GM23248 (cell line): Measurements from ENCODE around the gene FAM171A1. TPM values are rescaled to one million over a fixed set of nuclear protein-coding genes. Genes with fewer than 3 reads are reported as not detected.
A peak's percentile ranks its signal among the peaks of the same experiment; 100 is the strongest.

Experiments
- DNase-seq: peaks from one replicate; pipeline ENCODE4 v3.0.0-alpha.2; 2015
- H2AFZ ChIP-seq: fragments of 200-600 bp; sonication (generic); 2 replicates; pipeline ENCODE4 v1.6.1; 2016; ENCODE audit warnings: antibody characterized with exemption
- H3F3A ChIP-seq: fragments of 200-600 bp; sonication (generic); 2 replicates; pipeline ENCODE4 v1.6.1; 2016; ENCODE audit warnings: mild to moderate bottlenecking, antibody characterized with exemption, mixed run types; ENCODE audit not compliant: insufficient read depth
- H3K27ac ChIP-seq: fragments of 200-600 bp; sonication (generic); 2 replicates; pipeline ENCODE4 v1.5.1; 2016; ENCODE audit warnings: mild to moderate bottlenecking
- H3K27me3 ChIP-seq: fragments of 200-600 bp; sonication (generic); replicated peaks from 2 replicates; pipeline ENCODE4 v1.6.1; 2016; ENCODE audit warnings: mild to moderate bottlenecking; ENCODE audit not compliant: insufficient read depth
- H3K36me3 ChIP-seq: fragments of 200-600 bp; sonication (generic); 2 replicates; pipeline ENCODE4 v1.6.1; 2016; ENCODE audit warnings: low read depth, mild to moderate bottlenecking
- H3K4me1 ChIP-seq: fragments of 200-600 bp; sonication (generic); 2 replicates; pipeline ENCODE4 v1.6.1; 2016; ENCODE audit warnings: mild to moderate bottlenecking; ENCODE audit not compliant: insufficient read depth
- H3K4me2 ChIP-seq: fragments of 200-600 bp; sonication (generic); one replicate; pipeline ENCODE4 v1.6.1; 2016; ENCODE audit warnings: mild to moderate bottlenecking; ENCODE audit not compliant: unreplicated experiment
- H3K4me3 ChIP-seq: fragments of 200-600 bp; sonication (generic); 2 replicates; pipeline ENCODE4 v1.5.1; 2016; ENCODE audit warnings: mild to moderate bottlenecking
- H3K79me2 ChIP-seq: fragments of 200-600 bp; sonication (generic); 2 replicates; pipeline ENCODE4 v1.6.1; 2016; ENCODE audit warnings: mild to moderate bottlenecking; ENCODE audit not compliant: insufficient read depth
- H3K9ac ChIP-seq: fragments of 200-600 bp; sonication (generic); 2 replicates; pipeline ENCODE4 v1.6.1; 2016; ENCODE audit warnings: mild to moderate bottlenecking
- H3K9me2 ChIP-seq: fragments of 200-600 bp; sonication (generic); 2 replicates; pipeline ENCODE4 v1.6.1; 2016; ENCODE audit warnings: mixed run types, mild to moderate bottlenecking, moderate library complexity; ENCODE audit not compliant: insufficient read depth
- H3K9me3 ChIP-seq: fragments of 200-600 bp; sonication (generic); one replicate; pipeline ENCODE4 v1.6.1; 2017; ENCODE audit warnings: low read depth
- H4K20me1 ChIP-seq: fragments of 200-600 bp; sonication (generic); 2 replicates; pipeline ENCODE4 v1.6.0; 2016; ENCODE audit not compliant: insufficient read depth
- EZH2 ChIP-seq: fragments of 200-600 bp; sonication (generic); IDR thresholded peaks from 2 replicates; pipeline ENCODE4 v1.6.1; 2018; ENCODE audit warnings: antibody characterized with exemption, mild to moderate bottlenecking; ENCODE audit not compliant: insufficient read depth, poor library complexity, severe bottlenecking
- EZH2phosphoT487 ChIP-seq: fragments of 200-600 bp; sonication (generic); IDR thresholded peaks from 2 replicates; pipeline ENCODE4 v1.6.1; 2018; ENCODE audit warnings: antibody characterized with exemption, moderate library complexity, mild to moderate bottlenecking, low read depth; ENCODE audit not compliant: insufficient read depth
- WGBS, 2 experiments: methylation state at CpG; one replicate each; pipeline ENCODE4 v1.1.6; 2015 to 2017; ENCODE audit warnings: low lambda C conversion rate in 2 of 2, low coverage in 1 of 2; ENCODE audit errors: missing lambda C conversion rate in 2 of 2; 5-methylcytosine and 5-hydroxymethylcytosine counted together
- in situ Hi-C: fragments of 300-500 bp; cut with MboI; formaldehyde crosslinking; loops from 2 replicates; pipeline ENCODE4 v1.15.0; 2020
- polyA plus RNA-seq: library from polyadenylated mRNA; unstranded; fragments of >200 nt; fragmentation: Nextera tagmentation; extraction: Ambion mirVana; gene quantifications from 2 replicates; pipeline ENCODE4 v1.2.1, GENCODE V29; 2016
- total RNA-seq: library from RNA; depleted of rRNA; stranded (reverse); fragments of >200 nt; shearing (Covaris generic); gene quantifications from 2 replicates; pipeline ENCODE4 v1.2.3, GENCODE V29; 2014

Gene FAM171A1
- total and polyA plus RNA-seq, 2 experiments from 2014 or later: 11.2 to 25.2 TPM

GRCh38 chr10:15265558-15265957, 105.5 kb downstream of the FAM171A1 start:
- no peaks in the 10 kb centered on the region for H3K27me3 ChIP-seq
- in situ Hi-C loops: no loop called here

GRCh38 chr10:15265056-15265455, 106.0 kb downstream of the FAM171A1 start:
- Histone ChIP-seq H3K9me3 (no peaks in the 10 kb centered on the region), H3K4me2 (no peak overlapping the region), H3K27ac (no peak overlapping the region), H3K4me3 (no peak overlapping the region), H3K27me3 (no peaks in the 10 kb centered on the region), H3K9me2 (no peaks in the 10 kb centered on the region), H3K79me2 (no peaks in the 10 kb centered on the region), H3K9ac (no peak overlapping the region), H3K4me1 (no peaks in the 10 kb centered on the region), H4K20me1 (no peaks in the 10 kb centered on the region), H2AFZ (no peak overlapping the region), H3F3A (no peaks in the 10 kb centered on the region), H3K36me3 (no peaks in the 10 kb centered on the region)
- in situ Hi-C loops: no loop called here
- WGBS, 2 experiments: 91 to 96% methylated on average over 7 of the region's 7 CpGs
- DNase-seq: no peak
- TF ChIP-seq EZH2 (no peak), EZH2phosphoT487 (no peak)

More at GRCh38 chr10:15265558-15265957, 105.5 kb downstream of the FAM171A1 start:
- no peak overlapping the region for H3K4me3 ChIP-seq
- WGBS, 2 experiments: 96 to 98% methylated on average over 2 of the region's 2 CpGs
- H3K9me2 ChIP-seq: no peaks in the 10 kb centered on the region
- no peaks in the 10 kb centered on the region for H3K4me1 ChIP-seq
- H3K79me2 ChIP-seq: no peaks in the 10 kb centered on the region
- H2AFZ ChIP-seq: no peak overlapping the region
- TF ChIP-seq EZH2 (no peak), EZH2phosphoT487 (no peak)
- no peak overlapping the region for H3K27ac ChIP-seq
- no peak overlapping the region for H3K4me2 ChIP-seq
- no peaks in the 10 kb centered on the region for H4K20me1 ChIP-seq
- H3F3A ChIP-seq: no peaks in the 10 kb centered on the region
- DNase-seq: no peak
- H3K9ac ChIP-seq: no peak overlapping the region
- no peaks in the 10 kb centered on the region for H3K36me3 ChIP-seq
- H3K9me3 ChIP-seq: no peaks in the 10 kb centered on the region

- H4K20me1 ChIP-seq: no peaks in the 10 kb centered on the region
- no peak overlapping the region for H3K4me3 ChIP-seq
- no peaks in the 10 kb centered on the region for H3K9me3 ChIP-seq
- no peak overlapping the region for H3K27ac ChIP-seq
- no peak for DNase-seq
- WGBS, 2 experiments: 94 to 95% methylated on average over 8 of the region's 8 CpGs
- H3K9me2 ChIP-seq: no peaks in the 10 kb centered on the region
- no peaks in the 10 kb centered on the region for H3K36me3 ChIP-seq
- in situ Hi-C loops: no loop called here
- H3K79me2 ChIP-seq: no peaks in the 10 kb centered on the region
- H3F3A ChIP-seq: no peaks in the 10 kb centered on the region
- no peak overlapping the region for H3K9ac ChIP-seq
- TF ChIP-seq EZH2: no peak
- no peak for TF ChIP-seq EZH2phosphoT487
- no peak overlapping the region for H2AFZ ChIP-seq
- H3K4me1 ChIP-seq: no peaks in the 10 kb centered on the region
- H3K27me3 ChIP-seq: no peaks in the 10 kb centered on the region
- H3K4me2 ChIP-seq: no peak overlapping the region
Observed at GRCh38 chr10:15263657-15264323, 107.3 kb downstream of the FAM171A1 start.

DNA sequence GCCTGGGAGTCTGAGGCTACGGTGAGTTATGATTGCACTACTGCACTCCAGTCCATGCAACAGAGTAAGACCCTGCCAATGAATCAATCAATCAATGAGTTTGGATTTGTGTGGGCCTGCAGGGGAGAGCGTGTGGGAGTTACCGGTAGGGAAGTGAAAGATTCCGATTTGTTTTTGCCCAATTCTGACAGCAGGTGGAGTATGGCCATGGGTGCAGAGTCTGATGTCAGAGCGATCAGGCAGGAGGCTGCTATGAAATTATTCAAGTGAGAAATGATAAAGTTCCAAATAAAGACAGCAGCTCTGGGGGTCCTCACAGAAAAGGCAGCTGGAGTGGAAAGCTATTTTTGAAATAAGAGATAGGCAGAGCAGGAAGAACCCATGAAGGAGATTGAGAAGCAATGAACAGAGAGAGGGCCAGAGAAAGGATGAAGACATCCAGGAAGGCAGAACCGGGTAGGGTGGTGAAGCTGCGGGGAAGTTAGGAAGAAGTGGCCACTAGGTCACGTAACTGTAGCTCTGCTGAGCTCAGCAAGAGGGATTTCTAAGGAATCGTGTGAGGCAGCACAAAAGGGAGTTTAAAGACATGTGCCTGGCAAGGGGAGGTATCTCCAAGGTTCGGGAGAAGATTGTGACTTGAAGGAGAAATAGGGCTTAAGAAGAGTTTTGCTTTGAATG, 108.9 kb downstream of the FAM171A1 start:
- Histone ChIP-seq H3K36me3 (no peaks in the 10 kb centered on the region), H3F3A (no peaks in the 10 kb centered on the region), H3K4me3 (no peak overlapping the region), H3K27ac (no peak overlapping the region), H2AFZ (no peak overlapping the region), H3K9me3 (no peaks in the 10 kb centered on the region), H3K4me1 (no peaks in the 10 kb centered on the region), H4K20me1 (no peaks in the 10 kb centered on the region), H3K9me2 (no peaks in the 10 kb centered on the region), H3K9ac (no peak overlapping the region), H3K27me3 (no peaks in the 10 kb centered on the region), H3K79me2 (no peaks in the 10 kb centered on the region), H3K4me2 (no peak overlapping the region)
- in situ Hi-C loops: no loop called here
- DNase-seq: peak; percentile 43
- TF ChIP-seq EZH2 (no peak), EZH2phosphoT487 (no peak)
- 36 to 39% methylated on average over 10 of the region's 10 CpGs for WGBS, 2 experiments
